GM12878 (cell line): ENCODE measurements around the gene ADIPOR1. TPM values are rescaled to one million over a fixed set of nuclear protein-coding genes. Genes with fewer than 3 reads are reported as not detected.
A peak's percentile ranks its signal among the peaks of the same experiment; 100 is the strongest.

Experiments used
- ASH2L ChIP-seq: fragments of 300-600, 200-600 bp; sonication (generic); IDR thresholded peaks from 2 replicates; pipeline ENCODE4 v1.6.1; 2017; ENCODE audit warnings: low read depth, mild to moderate bottlenecking, borderline replicate concordance
- BCL11A ChIP-seq: IDR thresholded peaks from 2 replicates; pipeline ENCODE4 v1.6.1; 2011; ENCODE audit warnings: low read depth, low read length
- CREB1 ChIP-seq: IDR thresholded peaks from 2 replicates; pipeline ENCODE4 v1.6.1; 2012; ENCODE audit warnings: low read depth, mild to moderate bottlenecking, inconsistent platforms
- EED ChIP-seq: sonication (generic); IDR thresholded peaks from 2 replicates; pipeline ENCODE4 v1.6.1; 2016; ENCODE audit warnings: antibody characterized with exemption, low read depth
- FOXM1 ChIP-seq: IDR thresholded peaks from 2 replicates; pipeline ENCODE4 v1.6.1; 2012; ENCODE audit warnings: low read depth, mild to moderate bottlenecking, inconsistent platforms, low read length, moderate library complexity
- GATAD2B ChIP-seq: fragments of 450-650 bp; conservative IDR thresholded peaks from 2 replicates; pipeline ENCODE4 v1.6.1; 2017; ENCODE audit warnings: low read depth, mild to moderate bottlenecking, moderate library complexity
- HDAC2 ChIP-seq: fragments of 200-600 bp; sonication (generic); IDR thresholded peaks from 2 replicates; pipeline ENCODE4 v1.6.1; 2017
- IRF5 ChIP-seq: fragments of 450-650 bp; IDR thresholded peaks from 2 replicates; pipeline ENCODE4 v1.6.1; 2017; ENCODE audit warnings: borderline replicate concordance
- NFIC ChIP-seq: IDR thresholded peaks from 2 replicates; pipeline ENCODE4 v1.6.1; 2012; ENCODE audit warnings: low read depth, mild to moderate bottlenecking, inconsistent platforms, low read length, moderate library complexity
- NFXL1 ChIP-seq: fragments of 450-650 bp; IDR thresholded peaks from 2 replicates; pipeline ENCODE4 v1.6.1; 2017; ENCODE audit warnings: antibody characterized with exemption, mild to moderate bottlenecking, borderline replicate concordance
- SUZ12 ChIP-seq: fragments of 200-600 bp; sonication (generic); IDR thresholded peaks from one replicate; pipeline ENCODE4 v1.6.1; 2018; ENCODE audit warnings: antibody characterized with exemption, mild to moderate bottlenecking; ENCODE audit not compliant: unreplicated experiment
- TCF3 ChIP-seq: IDR thresholded peaks from 2 replicates; pipeline ENCODE4 v1.6.1; 2012; ENCODE audit warnings: low read depth, mild to moderate bottlenecking, low read length, borderline replicate concordance; ENCODE audit not compliant: insufficient read depth
- TCF7 ChIP-seq: IDR thresholded peaks from 2 replicates; pipeline ENCODE4 v1.6.1; 2014; ENCODE audit warnings: antibody characterized with exemption, borderline replicate concordance
- ZBTB4 ChIP-seq: fragments of 450-650 bp; formaldehyde crosslinking; IDR thresholded peaks from 2 replicates; pipeline ENCODE4 v1.4.0; 2022; ENCODE audit warnings: mild to moderate bottlenecking, moderate library complexity
- ZNF592 ChIP-seq: fragments of 450-650 bp; IDR thresholded peaks from 2 replicates; pipeline ENCODE4 v1.6.1; 2017; ENCODE audit warnings: mild to moderate bottlenecking, moderate library complexity
- ZNF687 ChIP-seq: fragments of 450-650 bp; IDR thresholded peaks from 2 replicates; pipeline ENCODE4 v1.6.1; 2017; ENCODE audit warnings: mild to moderate bottlenecking, moderate library complexity
- polyA plus RNA-seq, 11 experiments: library from polyadenylated mRNA; depleted of rRNA in 4 of 11; unstranded in 6 of 11; stranded (reverse) in 5 of 11; fragments of >200 nt; fragmentation: Nextera tagmentation in 4 of 11; fragmentation: Illumina TruSeq in 1 of 11; extraction: Ambion mirVana in 4 of 11; extraction: Trizol in 1 of 11; gene quantifications; 1 replicate in 1 of 11; 2 replicates in 10 of 11; pipeline versions ENCODE4 v1.2.1 to v1.2.3, GENCODE V29; 2011 to 2016; ENCODE audit warnings: inconsistent platforms in 2 of 11, missing spikeins in 2 of 11, low read depth in 1 of 11
- total RNA-seq, 4 experiments: library from RNA; depleted of rRNA in 3 of 4; stranded (reverse); fragments of >200 nt in 3 of 4; fragmentation: Illumina TruSeq in 1 of 4; extraction: Trizol in 1 of 4; gene quantifications; 2 replicates each; pipeline versions ENCODE4 v1.2.1 to v1.2.3, GENCODE V29; 2013 to 2021

The ADIPOR1 gene
- total and polyA plus RNA-seq, 10 of the 15 experiments (the other 5 are each of a cell fraction or from before 2014, with no cell fraction given), result 18.4 to 122 (median 65.6) TPM

GRCh38 chr1:202926581-202927491, 31.3 kb downstream of the ADIPOR1 start, which contains the start of gene KLHL12 (continued):
- TF ChIP-seq ZNF592, result no peak
- TF ChIP-seq BCL11A, result 0 out of 2 replicates have a peak, but pooled peaks have one; percentile 14
- TF ChIP-seq FOXM1, result peak; percentile 17
- peak; percentile 87 for TF ChIP-seq ZNF687
- TF ChIP-seq HDAC2, result peak; percentile 59; the same call in 1 of the 2 replicates
- TF ChIP-seq GATAD2B, result peak; percentile 90
- no peak for TF ChIP-seq TCF7
- TF ChIP-seq TCF3, result peak; percentile 64; the same call in 1 of the 2 replicates
- TF ChIP-seq IRF5, result no peak
- TF ChIP-seq SUZ12, result no peak
- peak; percentile 95 for TF ChIP-seq ZBTB4 (CRISPR knock-in tag)
- peak; percentile 82 for TF ChIP-seq NFIC
- peak; percentile 98 for TF ChIP-seq CREB1
- peak; percentile 95; the same call in 1 of the 2 replicates for TF ChIP-seq ASH2L
- no peak for TF ChIP-seq NFXL1
- no peak for TF ChIP-seq EED
